ENCODE measurements around the gene ALPP.
"Not testable (repeated sequence)": the region's sequence is repeated elsewhere in the genome, so short reads cannot be mapped to it uniquely, and the experiment has no call there.

ALPP gene

GRCh38 chr2:232408269-232408668, 29.7 kb downstream of the ALPP start:
- H3K4me1 Mint-ChIP-seq, DNase-seq, H3K36me3 Mint-ChIP-seq, H3K4me3 Mint-ChIP-seq, CTCF ChIA-PET, H3K27ac Mint-ChIP-seq, H3K9me3 Mint-ChIP-seq: not testable (repeated sequence)
- peaks cover 50% of the 10 kb centered on the region for H3K27me3 Mint-ChIP-seq

- DNase-seq, H3K27ac Mint-ChIP-seq, H3K36me3 Mint-ChIP-seq, H3K9me3 Mint-ChIP-seq, H3K4me3 Mint-ChIP-seq, H3K4me1 Mint-ChIP-seq, CTCF ChIA-PET: not testable (repeated sequence)
- peaks cover 60% of the 10 kb centered on the region for H3K27me3 Mint-ChIP-seq
Measured at GRCh38 chr2:232409617-232410016, 31.1 kb downstream of the ALPP start.

GRCh38 chr2:232410238-232410900, 31.8 kb downstream of the ALPP start:
- Mint-ChIP-seq H3K27ac (no peak overlapping the region), H3K9me3 (no peaks in the 10 kb centered on the region), H3K4me1 (no peaks in the 10 kb centered on the region), H3K4me3 (no peak overlapping the region), H3K36me3 (no peaks in the 10 kb centered on the region), H3K27me3 (peaks cover 66% of the 10 kb centered on the region)
- DNase-seq = no peak
- CTCF ChIA-PET = no interaction called here

- Mint-ChIP-seq H3K4me1 (no peaks in the 10 kb centered on the region), H3K9me3 (no peaks in the 10 kb centered on the region), H3K4me3 (no peak overlapping the region), H3K27me3 (peaks cover 82% of the 10 kb centered on the region), H3K36me3 (no peaks in the 10 kb centered on the region), H3K27ac (no peak overlapping the region)
- DNase-seq = no peak
- CTCF ChIA-PET = no interaction called here
Measured at GRCh38 chr2:232411901-232412629, 33.5 kb downstream of the ALPP start.

- peaks cover 83% of the 10 kb centered on the region for H3K27me3 Mint-ChIP-seq
- H3K27ac Mint-ChIP-seq = no peak overlapping the region
- CTCF ChIA-PET = no interaction called here
- no peak for DNase-seq
- no peaks in the 10 kb centered on the region for H3K4me1 Mint-ChIP-seq
- H3K36me3 Mint-ChIP-seq = no peaks in the 10 kb centered on the region
- H3K4me3 Mint-ChIP-seq = no peak overlapping the region
- no peaks in the 10 kb centered on the region for H3K9me3 Mint-ChIP-seq
Measured at GRCh38 chr2:232412986-232413385, 34.4 kb downstream of the ALPP start.

- H3K9me3 Mint-ChIP-seq = no peaks in the 10 kb centered on the region
- DNase-seq = no peak
- H3K27ac Mint-ChIP-seq = no peak overlapping the region
- CTCF ChIA-PET = no interaction called here
- no peak overlapping the region for H3K4me3 Mint-ChIP-seq
- peaks cover 99% of the 10 kb centered on the region for H3K27me3 Mint-ChIP-seq
- peaks cover 10% of the 10 kb centered on the region for H3K4me1 Mint-ChIP-seq
- no peaks in the 10 kb centered on the region for H3K36me3 Mint-ChIP-seq
Measured at GRCh38 chr2:232415138-232415690, 36.7 kb downstream of the ALPP start.

- no peaks in the 10 kb centered on the region for H3K36me3 Mint-ChIP-seq
- H3K27me3 Mint-ChIP-seq = peaks cover 99% of the 10 kb centered on the region
- no peak for DNase-seq
- peaks cover 13% of the 10 kb centered on the region for H3K4me1 Mint-ChIP-seq
- CTCF ChIA-PET = no interaction called here
- no peaks in the 10 kb centered on the region for H3K9me3 Mint-ChIP-seq
- no peak overlapping the region for H3K27ac Mint-ChIP-seq
- no peak overlapping the region for H3K4me3 Mint-ChIP-seq
Measured at GRCh38 chr2:232415736-232416520, 37.4 kb downstream of the ALPP start.

GRCh38 chr2:232416521-232417470, 38.2 kb downstream of the ALPP start:
- no peaks in the 10 kb centered on the region for H3K36me3 Mint-ChIP-seq
- H3K27ac Mint-ChIP-seq = no peak overlapping the region
- peaks cover 1% of the 10 kb centered on the region for H3K9me3 Mint-ChIP-seq
- no peak overlapping the region for H3K4me3 Mint-ChIP-seq
- peaks cover 99% of the 10 kb centered on the region for H3K27me3 Mint-ChIP-seq
- peaks cover 15% of the 10 kb centered on the region for H3K4me1 Mint-ChIP-seq
- CTCF ChIA-PET = interaction anchor here (1.0 to 1.3 kb wide), 3 partner anchors 23 to 516 kb away, joined by 3 read pairs; no protein-coding TSS in a partner anchor
- no peak for DNase-seq

- CTCF ChIA-PET = interaction anchor here (1.0 to 1.3 kb wide), 3 partner anchors 22 to 516 kb away, joined by 3 read pairs; no protein-coding TSS in a partner anchor
- Mint-ChIP-seq H3K27me3 (peaks cover 99% of the 10 kb centered on the region), H3K4me1 (peaks cover 16% of the 10 kb centered on the region), H3K4me3 (no peak overlapping the region), H3K36me3 (peaks cover under 1% of the 10 kb centered on the region), H3K27ac (no peak overlapping the region), H3K9me3 (peaks cover 7% of the 10 kb centered on the region)
- DNase-seq = no peak
Measured at GRCh38 chr2:232417489-232417888, 38.9 kb downstream of the ALPP start.

- CTCF ChIA-PET = interaction anchor here (1.0 to 1.3 kb wide), 3 partner anchors 22 to 517 kb away, joined by 3 read pairs; no protein-coding TSS in a partner anchor
- Mint-ChIP-seq H3K9me3 (peaks cover 13% of the 10 kb centered on the region), H3K4me3 (no peak overlapping the region), H3K36me3 (peaks cover 3% of the 10 kb centered on the region), H3K27me3 (peaks cover 99% of the 10 kb centered on the region), H3K27ac (no peak overlapping the region), H3K4me1 (peaks cover 16% of the 10 kb centered on the region)
- DNase-seq = no peak
Measured at GRCh38 chr2:232418056-232418455, 39.5 kb downstream of the ALPP start.

GRCh38 chr2:232418466-232419244, 40.1 kb downstream of the ALPP start:
- CTCF ChIA-PET = interaction anchor here (1.3 kb wide), 1 partner anchor 21 kb away, joined by 3 read pairs; no protein-coding TSS in a partner anchor
- peaks cover 99% of the 10 kb centered on the region for H3K27me3 Mint-ChIP-seq

GRCh38 chr2:232419245-232420072, 40.9 kb downstream of the ALPP start:
- peaks cover 98% of the 10 kb centered on the region for H3K27me3 Mint-ChIP-seq
- no peak for DNase-seq
- no peak overlapping the region for H3K4me3 Mint-ChIP-seq
- H3K9me3 Mint-ChIP-seq = peaks cover 14% of the 10 kb centered on the region
- H3K27ac Mint-ChIP-seq = no peak overlapping the region
- peaks cover 16% of the 10 kb centered on the region for H3K4me1 Mint-ChIP-seq
- CTCF ChIA-PET = no interaction called here
- H3K36me3 Mint-ChIP-seq = peaks cover 3% of the 10 kb centered on the region

More at GRCh38 chr2:232418466-232419244, 40.1 kb downstream of the ALPP start:
- no peak overlapping the region for H3K27ac Mint-ChIP-seq
- peaks cover 3% of the 10 kb centered on the region for H3K36me3 Mint-ChIP-seq
- peaks cover 14% of the 10 kb centered on the region for H3K9me3 Mint-ChIP-seq
- H3K4me1 Mint-ChIP-seq = peaks cover 16% of the 10 kb centered on the region
- H3K4me3 Mint-ChIP-seq = peak overlapping the region; percentile 28
- DNase-seq = peak; percentile 41
